ENCODE data around the gene CNNM2.

Gene CNNM2

DNA sequence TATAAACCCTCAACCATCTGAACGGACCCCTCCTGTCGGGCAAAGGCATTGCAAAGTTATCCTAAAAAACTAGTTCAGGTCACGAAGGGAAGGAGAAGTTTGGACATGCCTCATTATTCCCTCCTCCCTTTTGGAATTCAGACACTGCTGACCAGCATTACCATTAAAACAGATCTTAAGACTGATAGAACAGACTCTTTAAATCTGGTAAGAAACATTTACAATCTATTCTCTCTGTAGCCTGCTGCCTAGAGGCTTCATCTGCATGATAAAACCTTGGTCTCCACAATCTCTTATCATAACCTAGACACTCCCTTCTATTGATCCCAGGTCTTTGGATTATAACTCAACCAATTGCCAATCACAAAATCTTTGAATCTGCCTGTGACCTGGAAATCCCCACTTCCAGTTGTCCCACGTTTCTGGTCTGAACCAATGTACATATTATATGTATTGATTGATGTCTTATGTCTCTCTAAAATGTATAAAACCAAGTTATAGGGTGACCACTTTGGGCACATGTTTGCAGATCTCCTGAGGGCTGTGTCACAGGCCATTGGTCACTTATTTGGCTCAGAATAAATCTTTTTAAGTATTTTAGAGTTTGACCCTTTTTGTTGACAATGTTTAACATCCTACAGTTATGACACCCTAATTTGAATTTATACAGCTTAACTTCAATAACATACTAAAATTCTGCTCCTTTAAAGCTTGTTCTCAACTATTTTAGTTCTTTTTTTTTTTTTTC, 23.5 kb upstream of the CNNM2 start:
- Histone ChIP-seq H3K36me3 (ENCODE audit: low read length) (no peaks in the 10 kb centered on the region), H4K20me1 (ENCODE audit: low read depth, low read length) (no peaks in the 10 kb centered on the region), H3K4me3 (ENCODE audit: insufficient read depth, low read length, poor library complexity, severe bottlenecking) (no peak overlapping the region), H3F3A (ENCODE audit: insufficient read depth) (no peaks in the 10 kb centered on the region), H3K9ac (ENCODE audit: low read length) (no peak overlapping the region), H3K9me3 (ENCODE audit: insufficient read depth, low read length) (no peaks in the 10 kb centered on the region), H3K9me2 (replicated peaks; ENCODE audit: insufficient read depth, low read length) (no peaks in the 10 kb centered on the region), H3K27me3 (ENCODE audit: low read length) (no peaks in the 10 kb centered on the region), H3K79me2 (ENCODE audit: insufficient read depth, low read length) (no peaks in the 10 kb centered on the region), H3K27ac (ENCODE audit: low read depth, low read length) (no peak overlapping the region), H2AFZ (ENCODE audit: low read depth, low read length, severe bottlenecking) (no peak overlapping the region), H3K4me2 (ENCODE audit: low read depth, low read length, poor library complexity, severe bottlenecking) (no peak overlapping the region)
- TF ChIP-seq EZH2phosphoT487 (conservative IDR thresholded peaks at IDR 0.05; ENCODE audit: low read length) (no peak), CTCF (IDR thresholded peaks at IDR 0.05; ENCODE audit: insufficient read depth, low read length, poor library complexity, severe bottlenecking) (no peak)

GRCh38 chr10:102900006-102900405, 18.1 kb upstream of the CNNM2 start:
- H3K27me3 ChIP-seq (ENCODE audit: low read length) = no peaks in the 10 kb centered on the region
- H3F3A ChIP-seq (ENCODE audit: insufficient read depth) = no peaks in the 10 kb centered on the region
- no peak overlapping the region for H3K4me3 ChIP-seq (ENCODE audit: insufficient read depth, low read length, poor library complexity, severe bottlenecking)
- H2AFZ ChIP-seq (ENCODE audit: low read depth, low read length, severe bottlenecking) = no peak overlapping the region
- H3K4me2 ChIP-seq (ENCODE audit: low read depth, low read length, poor library complexity, severe bottlenecking) = no peak overlapping the region
- H3K9ac ChIP-seq (ENCODE audit: low read length) = no peak overlapping the region
- H3K36me3 ChIP-seq (ENCODE audit: low read length) = no peaks in the 10 kb centered on the region
- no peaks in the 10 kb centered on the region for H4K20me1 ChIP-seq (ENCODE audit: low read depth, low read length)
- TF ChIP-seq EZH2phosphoT487 (conservative IDR thresholded peaks at IDR 0.05; ENCODE audit: low read length) (no peak), CTCF (IDR thresholded peaks at IDR 0.05; ENCODE audit: insufficient read depth, low read length, poor library complexity, severe bottlenecking) (no peak)
- H3K9me2 ChIP-seq (replicated peaks; ENCODE audit: insufficient read depth, low read length) = no peaks in the 10 kb centered on the region
- H3K9me3 ChIP-seq (ENCODE audit: insufficient read depth, low read length) = no peaks in the 10 kb centered on the region
- no peak overlapping the region for H3K27ac ChIP-seq (ENCODE audit: low read depth, low read length)
- no peaks in the 10 kb centered on the region for H3K79me2 ChIP-seq (ENCODE audit: insufficient read depth, low read length)

DNA sequence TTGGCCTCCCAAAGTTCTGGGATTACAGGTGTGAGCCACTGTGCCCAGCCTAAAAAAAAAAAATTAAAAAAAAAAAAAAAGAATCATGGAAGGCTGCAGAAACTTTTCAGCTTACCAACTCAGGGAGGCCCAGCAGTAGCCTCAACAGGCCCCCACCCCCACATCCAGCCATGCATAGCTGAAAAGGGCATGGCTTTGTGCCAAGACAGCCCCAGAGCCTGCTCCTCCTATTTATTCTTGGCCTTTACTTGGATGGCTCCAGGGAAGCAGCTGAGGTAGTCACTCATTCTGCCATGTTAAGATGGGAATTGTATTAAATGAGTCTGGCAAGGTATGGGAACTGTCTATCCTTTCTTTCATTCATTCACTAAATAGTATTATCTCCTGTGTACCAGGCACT, 13.7 kb upstream of the CNNM2 start:
- Histone ChIP-seq H3K27ac (ENCODE audit: low read depth, low read length) (no peak overlapping the region), H3K4me2 (ENCODE audit: low read depth, low read length, poor library complexity, severe bottlenecking) (no peak overlapping the region), H3F3A (ENCODE audit: insufficient read depth) (no peaks in the 10 kb centered on the region), H3K36me3 (ENCODE audit: low read length) (no peaks in the 10 kb centered on the region), H3K9ac (ENCODE audit: low read length) (no peak overlapping the region), H4K20me1 (ENCODE audit: low read depth, low read length) (no peaks in the 10 kb centered on the region), H3K9me2 (replicated peaks; ENCODE audit: insufficient read depth, low read length) (no peaks in the 10 kb centered on the region), H3K9me3 (ENCODE audit: insufficient read depth, low read length) (no peaks in the 10 kb centered on the region), H3K4me3 (ENCODE audit: insufficient read depth, low read length, poor library complexity, severe bottlenecking) (no peak overlapping the region), H2AFZ (ENCODE audit: low read depth, low read length, severe bottlenecking) (no peak overlapping the region), H3K27me3 (ENCODE audit: low read length) (no peaks in the 10 kb centered on the region), H3K79me2 (ENCODE audit: insufficient read depth, low read length) (no peaks in the 10 kb centered on the region)
- TF ChIP-seq EZH2phosphoT487 (conservative IDR thresholded peaks at IDR 0.05; ENCODE audit: low read length) (no peak), CTCF (IDR thresholded peaks at IDR 0.05; ENCODE audit: insufficient read depth, low read length, poor library complexity, severe bottlenecking) (no peak)

Measured in SU-DHL-6 (cell line).